Prostate gland (tissue), 2 donors: ENCODE data around the gene SH3D19. TPM values are rescaled to one million over a fixed set of nuclear protein-coding genes. Genes with fewer than 3 reads are reported as not detected.

Source experiments
- DNase-seq: peaks from one replicate; pipeline ENCODE4 v3.0.0-alpha.2; 2019; ENCODE audit warnings: low spot score
- H3K27ac ChIP-seq, 2 donors: fragments of 200-600 bp; sonication (generic); 2 replicates each; pipeline ENCODE4 v1.5.1; 2017 to 2019
- H3K27me3 ChIP-seq: fragments of 200-600 bp; sonication (generic); replicated peaks from 2 replicates; pipeline ENCODE4 v1.5.1; 2019; ENCODE audit not compliant: insufficient read depth
- H3K36me3 ChIP-seq, 2 donors: fragments of 200-600 bp; sonication (generic); 1 replicate in 1 of 2; 2 replicates in 1 of 2; pipeline versions ENCODE4 v1.5.1 to v1.8.1; 2017 to 2019
- H3K4me1 ChIP-seq: fragments of 200-600 bp; sonication (generic); replicated peaks from 2 replicates; pipeline ENCODE4 v1.5.1; 2019
- H3K4me3 ChIP-seq, 2 donors: fragments of 200-600 bp; sonication (generic); 2 replicates each; pipeline ENCODE4 v1.5.1; 2017 to 2019
- H3K9me3 ChIP-seq: fragments of 200-600 bp; sonication (generic); 2 replicates; pipeline ENCODE4 v1.5.1; 2017
- POLR2A ChIP-seq: fragments of 450-650 bp; IDR thresholded peaks from one replicate; pipeline ENCODE4 v1.6.1; 2016; ENCODE audit warnings: antibody characterized with exemption, mild to moderate bottlenecking
- POLR2AphosphoS5 ChIP-seq: sonication (generic); formaldehyde crosslinking; IDR thresholded peaks from one replicate; pipeline ENCODE4 v1.6.1; 2017; ENCODE audit warnings: antibody characterized with exemption
- WGBS: methylation state at CpG from one replicate; pipeline ENCODE4 v1.1.5; 2018; 5-methylcytosine and 5-hydroxymethylcytosine counted together
- intact Hi-C: fragments of 100-400 bp; cut with DNase I; formaldehyde crosslinking; loops from one replicate; pipeline ENCODE4 v1.14.2; 2022
- total RNA-seq, 2 donors: library from RNA; depleted of rRNA; stranded (reverse); fragments of >200 nt; gene quantifications; one replicate each; pipeline ENCODE4 v1.1.0, GENCODE V29; 2016
- TF ChIP-seq, protein P1 (sequence below), 4 experiments: fragments of 200-600 bp in 2 of 4; fragments of 450-650 bp in 2 of 4; sonication (generic) in 2 of 4; IDR thresholded peaks; 1 replicate in 3 of 4; 2 replicates in 1 of 4; pipeline ENCODE4 v1.5.1; 2016 to 2019; ENCODE audit warnings: antibody characterized with exemption in 4 of 4, mild to moderate bottlenecking in 2 of 4, moderate library complexity in 2 of 4

SH3D19 gene
- total RNA-seq, 2 donors from 2014 or later, result 27.1 to 61.1 TPM

DNA sequence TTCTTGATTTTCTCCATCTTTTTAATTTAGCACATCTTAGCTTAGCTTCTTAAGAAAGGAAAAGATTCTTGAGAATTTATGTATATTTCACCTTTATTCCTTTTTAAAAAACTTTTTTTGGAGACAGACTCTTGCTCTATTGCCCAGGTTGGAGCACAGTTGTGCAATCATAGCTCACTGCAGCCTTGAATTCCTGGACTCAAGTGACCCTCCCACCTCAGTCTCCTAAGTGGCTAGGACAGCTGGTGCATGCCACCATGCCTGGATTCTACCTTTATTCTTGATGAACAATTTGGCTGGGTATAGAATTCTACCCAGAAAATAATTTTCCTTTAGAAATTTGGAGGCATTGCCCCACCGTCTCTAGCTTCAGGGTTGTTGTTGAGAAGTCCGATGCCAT, 19.5 kb upstream of the SH3D19 start:
- no peak for DNase-seq
- H3K27ac ChIP-seq, result no peak overlapping the region
- TF ChIP-seq, protein P1, sequence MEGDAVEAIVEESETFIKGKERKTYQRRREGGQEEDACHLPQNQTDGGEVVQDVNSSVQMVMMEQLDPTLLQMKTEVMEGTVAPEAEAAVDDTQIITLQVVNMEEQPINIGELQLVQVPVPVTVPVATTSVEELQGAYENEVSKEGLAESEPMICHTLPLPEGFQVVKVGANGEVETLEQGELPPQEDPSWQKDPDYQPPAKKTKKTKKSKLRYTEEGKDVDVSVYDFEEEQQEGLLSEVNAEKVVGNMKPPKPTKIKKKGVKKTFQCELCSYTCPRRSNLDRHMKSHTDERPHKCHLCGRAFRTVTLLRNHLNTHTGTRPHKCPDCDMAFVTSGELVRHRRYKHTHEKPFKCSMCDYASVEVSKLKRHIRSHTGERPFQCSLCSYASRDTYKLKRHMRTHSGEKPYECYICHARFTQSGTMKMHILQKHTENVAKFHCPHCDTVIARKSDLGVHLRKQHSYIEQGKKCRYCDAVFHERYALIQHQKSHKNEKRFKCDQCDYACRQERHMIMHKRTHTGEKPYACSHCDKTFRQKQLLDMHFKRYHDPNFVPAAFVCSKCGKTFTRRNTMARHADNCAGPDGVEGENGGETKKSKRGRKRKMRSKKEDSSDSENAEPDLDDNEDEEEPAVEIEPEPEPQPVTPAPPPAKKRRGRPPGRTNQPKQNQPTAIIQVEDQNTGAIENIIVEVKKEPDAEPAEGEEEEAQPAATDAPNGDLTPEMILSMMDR (IDR thresholded peaks at IDR 0.05), result no peak
- no peak for TF ChIP-seq POLR2A
- no peak for TF ChIP-seq POLR2AphosphoS5
- 98% methylated on average over 2 of the region's 2 CpGs for WGBS
- H3K27me3 ChIP-seq, result no peaks in the 10 kb centered on the region
- H3K4me1 ChIP-seq, result no peaks in the 10 kb centered on the region
- no peaks in the 10 kb centered on the region for H3K36me3 ChIP-seq
- H3K9me3 ChIP-seq, result no peaks in the 10 kb centered on the region
- no peak overlapping the region for H3K4me3 ChIP-seq
- intact Hi-C loops, result no loop called here

DNA sequence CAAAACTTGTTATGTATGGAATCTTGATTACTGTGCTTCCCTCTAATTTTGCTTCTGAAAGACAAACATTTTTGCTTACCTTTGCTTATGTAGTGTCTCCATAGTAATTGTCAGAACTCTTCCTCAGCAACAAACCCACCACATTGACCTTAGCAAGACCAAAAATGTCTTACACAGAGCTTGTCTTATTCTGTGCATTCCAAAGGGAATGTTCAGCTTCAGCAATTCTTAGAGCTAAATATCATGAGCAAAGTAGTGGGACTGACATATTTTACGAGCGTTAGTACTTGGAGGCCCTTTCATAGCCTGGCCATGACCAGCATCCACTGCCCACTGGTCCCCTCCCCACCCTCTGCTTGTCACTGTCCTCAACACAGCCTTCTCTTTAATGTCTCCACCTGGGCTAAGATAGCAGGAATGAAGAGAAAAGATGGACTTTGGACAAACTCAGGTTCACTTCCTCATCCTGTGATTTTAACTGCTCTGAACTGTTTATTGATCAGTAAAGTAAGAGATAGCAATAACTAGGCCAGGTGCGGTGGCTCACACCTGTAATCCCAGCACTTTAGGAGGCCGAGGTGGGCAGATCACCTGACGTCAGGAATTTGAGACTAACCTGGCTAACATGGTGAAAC, 15.5 kb upstream of the SH3D19 start:
- Histone ChIP-seq H3K36me3 (no peaks in the 10 kb centered on the region), H3K4me3 (no peak overlapping the region), H3K9me3 (no peaks in the 10 kb centered on the region), H3K27me3 (no peaks in the 10 kb centered on the region), H3K27ac (no peak overlapping the region), H3K4me1 (no peaks in the 10 kb centered on the region)
- no peak for DNase-seq
- 79% methylated on average over 5 of the region's 5 CpGs for WGBS
- intact Hi-C loops, result no loop called here
- TF ChIP-seq, protein P1 (IDR thresholded peaks at IDR 0.05), result no peak
- TF ChIP-seq POLR2AphosphoS5 (no peak), POLR2A (no peak)

DNA sequence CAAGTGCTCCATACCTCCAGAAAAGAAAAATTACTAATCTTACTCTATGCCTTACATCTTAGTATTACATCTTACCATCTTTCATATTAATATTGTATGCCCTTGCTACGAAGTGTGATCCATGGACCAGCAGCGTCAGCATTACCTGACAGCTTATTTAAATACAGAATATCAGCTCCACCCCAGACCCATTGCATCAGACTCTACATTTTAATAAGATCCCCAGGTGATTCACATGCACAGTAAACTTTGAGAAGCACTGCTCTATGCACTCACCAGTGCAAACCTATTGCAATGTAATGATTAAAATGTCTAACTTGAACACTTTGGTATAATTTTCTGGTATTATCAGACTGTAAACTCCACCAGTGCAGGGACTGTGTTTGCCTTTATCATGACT, 14.1 kb upstream of the SH3D19 start:
- no peak for TF ChIP-seq POLR2A
- TF ChIP-seq, protein P1 (IDR thresholded peaks at IDR 0.05), result no peak
- no peak for TF ChIP-seq POLR2AphosphoS5
- Histone ChIP-seq H3K9me3 (no peaks in the 10 kb centered on the region), H3K27ac (no peak overlapping the region), H3K27me3 (no peaks in the 10 kb centered on the region), H3K4me3 (no peak overlapping the region), H3K36me3 (no peaks in the 10 kb centered on the region), H3K4me1 (no peaks in the 10 kb centered on the region)
- intact Hi-C loops, result no loop called here
- 94% methylated on average over 2 of the region's 2 CpGs for WGBS
- no peak for DNase-seq

DNA sequence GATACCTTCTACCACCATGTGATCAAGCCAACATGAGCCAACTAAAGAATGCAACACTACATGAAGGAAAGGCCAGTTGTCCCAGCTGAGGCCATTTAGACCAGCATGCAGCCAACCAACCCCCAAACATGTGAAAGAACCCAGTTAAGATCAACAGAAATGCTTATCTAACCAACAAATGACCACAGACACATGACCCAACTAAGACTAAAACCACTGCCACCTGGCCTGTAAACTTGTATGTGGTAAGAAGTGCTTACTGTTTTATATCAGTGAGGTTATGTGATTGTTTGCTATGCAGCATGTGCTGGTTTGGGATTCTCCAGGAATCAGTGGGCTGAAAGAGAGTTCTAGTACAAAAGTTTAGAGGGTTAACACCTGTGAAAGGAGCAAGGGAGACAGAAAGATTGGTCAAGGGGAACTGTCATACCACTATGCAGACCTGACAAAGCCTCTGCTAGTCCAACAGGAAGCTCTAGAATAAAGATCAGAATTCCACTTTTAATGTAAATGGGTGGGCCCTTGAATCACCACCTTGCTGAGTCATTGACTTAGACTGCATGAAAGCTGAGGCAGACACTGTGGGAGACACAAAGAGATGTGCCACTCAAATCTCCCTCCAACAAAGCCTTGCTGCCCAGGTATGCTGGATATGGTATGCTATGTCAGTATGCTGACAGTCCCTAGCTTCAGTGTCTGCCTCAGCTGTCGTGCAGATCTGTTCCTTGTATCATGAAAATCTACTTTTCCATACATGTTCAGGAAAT, 6.1 kb upstream of the SH3D19 start:
- Histone ChIP-seq H3K27ac (no peak overlapping the region), H3K27me3 (no peaks in the 10 kb centered on the region), H3K9me3 (no peaks in the 10 kb centered on the region), H3K36me3 (no peaks in the 10 kb centered on the region), H3K4me1 (no peaks in the 10 kb centered on the region), H3K4me3 (no peak overlapping the region)
- TF ChIP-seq, protein P1 (IDR thresholded peaks at IDR 0.05), result no peak
- TF ChIP-seq POLR2AphosphoS5, result no peak
- no peak for TF ChIP-seq POLR2A
- intact Hi-C loops, result no loop called here
- 79% methylated on average over 1 of the region's 1 CpG for WGBS
- DNase-seq, result no peak
